Glutamatergic neuron (in vitro differentiated cells): ENCODE results near the gene SRPK1. TPM values are rescaled to one million over a fixed set of nuclear protein-coding genes. Genes with fewer than 3 reads are reported as not detected.
"Not testable (repeated sequence)": the region's sequence is repeated elsewhere in the genome, so short reads cannot be mapped to it uniquely, and the experiment has no call there.

Experiments used
- DNase-seq: peaks from one replicate; pipeline ENCODE4 v3.0.0; 2022
- H3K27ac Mint-ChIP-seq: one replicate; pipeline ENCODE4 v1.8.0; 2020; ENCODE audit warnings: mild to moderate bottlenecking, mixed read lengths, inconsistent platforms; ENCODE audit not compliant: unreplicated experiment
- H3K27me3 Mint-ChIP-seq: one replicate; pipeline ENCODE4 v1.8.0; 2020; ENCODE audit warnings: mild to moderate bottlenecking, moderate library complexity, mixed read lengths, inconsistent platforms; ENCODE audit not compliant: unreplicated experiment
- H3K36me3 Mint-ChIP-seq: one replicate; pipeline ENCODE4 v1.8.0; 2020; ENCODE audit warnings: mild to moderate bottlenecking, mixed read lengths, inconsistent platforms; ENCODE audit not compliant: unreplicated experiment
- H3K4me1 Mint-ChIP-seq: one replicate; pipeline ENCODE4 v1.8.0; 2020; ENCODE audit warnings: mild to moderate bottlenecking, low read depth, mixed read lengths, inconsistent platforms; ENCODE audit not compliant: unreplicated experiment
- H3K4me3 Mint-ChIP-seq: one replicate; pipeline ENCODE4 v1.8.0; 2020; ENCODE audit warnings: mild to moderate bottlenecking, mixed read lengths, inconsistent platforms; ENCODE audit not compliant: unreplicated experiment
- H3K9me3 Mint-ChIP-seq: one replicate; pipeline ENCODE4 v1.8.0; 2020; ENCODE audit warnings: mild to moderate bottlenecking, moderate library complexity, mixed read lengths, inconsistent platforms; ENCODE audit not compliant: unreplicated experiment
- total RNA-seq: library from RNA; stranded (reverse); fragmentation: NEBNext Ultra II Directional; extraction: Animal tissue kit (Norgen Biotek cat#: 25700); gene quantifications from one replicate; pipeline ENCODE4 v1.2.1, GENCODE V29; 2021; ENCODE audit not compliant: unreplicated experiment
- TF ChIP-seq, protein P1 (sequence below): fragments of 200-600 bp; sonication (generic); IDR thresholded peaks from one replicate; pipeline ENCODE4 v1.5.0; 2021; ENCODE audit not compliant: partially characterized antibody, unreplicated experiment

SRPK1 gene
- total RNA-seq, 1 donor from 2014 or later, result 89.8 TPM

DNA sequence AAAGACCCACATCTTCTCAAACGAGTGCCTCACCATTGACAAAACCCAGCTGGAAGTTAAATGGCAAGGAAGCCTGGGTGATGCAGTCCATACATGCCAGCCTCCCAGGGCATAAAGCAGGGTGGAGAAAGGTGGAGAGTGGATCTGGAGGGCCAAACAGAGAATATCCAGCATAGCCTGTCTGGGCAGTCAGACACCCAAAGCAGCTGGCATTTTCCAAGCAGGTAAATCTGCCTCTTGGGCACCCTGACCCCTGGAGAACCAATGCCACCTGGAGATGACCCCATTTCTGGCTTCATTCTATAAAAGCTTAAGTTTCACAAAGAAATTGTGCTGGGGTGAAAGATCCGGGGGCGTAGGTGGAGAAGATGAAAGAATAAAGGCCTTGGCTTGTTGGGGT lies 5.1 kb upstream of the SRPK1 start:
- H3K36me3 Mint-ChIP-seq, result no peaks in the 10 kb centered on the region
- TF ChIP-seq, protein P1, sequence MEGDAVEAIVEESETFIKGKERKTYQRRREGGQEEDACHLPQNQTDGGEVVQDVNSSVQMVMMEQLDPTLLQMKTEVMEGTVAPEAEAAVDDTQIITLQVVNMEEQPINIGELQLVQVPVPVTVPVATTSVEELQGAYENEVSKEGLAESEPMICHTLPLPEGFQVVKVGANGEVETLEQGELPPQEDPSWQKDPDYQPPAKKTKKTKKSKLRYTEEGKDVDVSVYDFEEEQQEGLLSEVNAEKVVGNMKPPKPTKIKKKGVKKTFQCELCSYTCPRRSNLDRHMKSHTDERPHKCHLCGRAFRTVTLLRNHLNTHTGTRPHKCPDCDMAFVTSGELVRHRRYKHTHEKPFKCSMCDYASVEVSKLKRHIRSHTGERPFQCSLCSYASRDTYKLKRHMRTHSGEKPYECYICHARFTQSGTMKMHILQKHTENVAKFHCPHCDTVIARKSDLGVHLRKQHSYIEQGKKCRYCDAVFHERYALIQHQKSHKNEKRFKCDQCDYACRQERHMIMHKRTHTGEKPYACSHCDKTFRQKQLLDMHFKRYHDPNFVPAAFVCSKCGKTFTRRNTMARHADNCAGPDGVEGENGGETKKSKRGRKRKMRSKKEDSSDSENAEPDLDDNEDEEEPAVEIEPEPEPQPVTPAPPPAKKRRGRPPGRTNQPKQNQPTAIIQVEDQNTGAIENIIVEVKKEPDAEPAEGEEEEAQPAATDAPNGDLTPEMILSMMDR, result no peak
- no peak for DNase-seq
- H3K27ac Mint-ChIP-seq, result no peak overlapping the region
- peaks cover 12% of the 10 kb centered on the region for H3K4me1 Mint-ChIP-seq
- peaks cover 4% of the 10 kb centered on the region for H3K9me3 Mint-ChIP-seq
- no peak overlapping the region for H3K4me3 Mint-ChIP-seq
- H3K27me3 Mint-ChIP-seq, result no peaks in the 10 kb centered on the region

DNA sequence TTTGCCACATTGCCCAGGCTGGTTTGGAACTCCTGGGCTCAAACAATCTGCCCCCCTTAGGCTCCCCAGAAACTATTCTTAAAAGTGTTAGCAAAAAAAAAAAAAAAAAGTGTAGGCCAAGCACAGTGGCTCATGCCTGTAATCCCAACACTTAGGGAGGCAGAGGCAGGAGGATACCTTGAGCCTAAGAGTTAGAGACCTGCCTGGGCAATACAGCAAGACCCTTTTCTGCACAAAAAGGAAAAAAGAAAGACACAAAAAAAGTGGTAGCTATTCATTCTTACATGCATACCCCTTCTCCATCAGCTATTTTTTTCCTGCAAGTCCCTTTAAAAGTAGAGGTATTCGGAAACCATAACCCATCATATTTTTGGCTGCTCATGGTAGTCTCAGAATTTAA lies 3.2 kb upstream of the SRPK1 start:
- peaks cover 5% of the 10 kb centered on the region for H3K9me3 Mint-ChIP-seq
- no peaks in the 10 kb centered on the region for H3K36me3 Mint-ChIP-seq
- H3K27me3 Mint-ChIP-seq, result peaks cover 5% of the 10 kb centered on the region
- TF ChIP-seq, protein P1, result no peak
- H3K4me1 Mint-ChIP-seq, result peaks cover 10% of the 10 kb centered on the region
- no peak for DNase-seq
- no peak overlapping the region for H3K27ac Mint-ChIP-seq
- H3K4me3 Mint-ChIP-seq, result no peak overlapping the region

DNA sequence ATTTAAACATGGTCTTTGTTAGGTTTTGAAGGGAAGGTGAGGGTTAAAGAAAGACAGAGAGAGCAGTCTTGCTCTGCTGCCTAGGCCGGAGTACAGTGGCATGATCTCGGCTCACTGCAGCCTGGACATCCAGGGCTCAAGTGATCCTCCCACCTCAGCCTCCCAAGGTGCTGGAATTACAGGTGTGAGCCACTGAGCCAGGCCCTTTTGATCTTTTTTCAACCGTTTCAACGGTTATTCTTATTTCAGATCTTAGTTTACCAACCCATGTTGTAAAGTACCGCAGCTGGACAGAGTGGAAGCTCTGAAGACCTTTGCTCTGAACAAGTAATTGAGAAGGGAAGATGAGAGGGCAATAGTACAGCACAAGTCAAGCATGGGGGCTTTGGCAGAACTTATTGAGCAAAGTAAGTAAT lies 1.2 kb upstream of the SRPK1 start:
- peaks cover 5% of the 10 kb centered on the region for H3K27me3 Mint-ChIP-seq
- H3K27ac Mint-ChIP-seq, result no peak overlapping the region
- peaks cover 22% of the 10 kb centered on the region for H3K4me1 Mint-ChIP-seq
- no peak for DNase-seq
- H3K36me3 Mint-ChIP-seq, result no peaks in the 10 kb centered on the region
- TF ChIP-seq, protein P1, result no peak
- H3K9me3 Mint-ChIP-seq, result peaks cover 5% of the 10 kb centered on the region
- peak overlapping the region; percentile 92 for H3K4me3 Mint-ChIP-seq

DNA sequence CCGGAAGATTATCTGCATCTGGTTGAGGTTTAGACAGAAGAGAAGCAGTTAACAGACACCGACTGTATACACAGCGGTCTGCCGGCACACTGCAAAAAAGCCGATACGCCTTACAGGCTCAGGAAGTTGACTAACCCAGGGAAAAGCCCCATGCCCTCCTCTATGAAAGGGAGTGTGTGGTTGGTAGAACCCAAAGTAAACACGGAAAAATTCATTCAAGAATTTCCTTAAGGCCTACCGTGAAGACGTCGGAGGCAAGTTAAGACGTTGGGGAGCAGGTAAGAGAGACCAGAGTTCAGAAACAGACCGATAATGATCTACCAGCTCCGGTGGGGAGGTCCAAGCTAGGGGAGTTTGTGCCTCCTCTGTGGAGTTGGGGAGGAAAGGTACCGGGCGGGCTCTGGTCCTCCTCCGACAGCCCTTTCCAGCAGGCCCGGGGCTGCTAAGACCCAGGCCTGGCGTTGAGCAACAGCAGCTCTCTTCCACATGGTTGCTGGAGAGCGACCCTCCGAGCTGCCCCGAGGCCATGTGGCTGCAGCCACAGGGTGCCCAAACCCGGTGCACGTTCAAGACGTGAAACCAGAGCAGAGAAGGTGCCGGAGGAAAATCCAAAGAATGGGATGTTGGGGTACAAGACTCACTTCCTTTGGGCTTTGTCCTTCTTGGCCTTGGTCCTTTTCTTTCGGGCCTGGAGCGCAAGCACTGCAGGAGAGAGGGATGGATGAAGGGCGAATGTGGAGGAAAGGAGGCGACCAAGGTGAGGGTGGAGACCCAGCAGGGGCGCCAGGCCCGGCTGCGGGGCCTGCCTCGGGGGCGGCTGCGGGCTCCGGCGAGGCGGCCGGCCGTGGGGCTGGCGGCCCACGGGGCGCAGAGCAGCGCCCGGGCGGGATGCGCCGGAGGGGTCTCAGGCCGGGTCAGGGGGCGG lies 809 bp downstream of the SRPK1 start:
- peaks cover 5% of the 10 kb centered on the region for H3K27me3 Mint-ChIP-seq
- peak overlapping the region; percentile 94 for H3K27ac Mint-ChIP-seq
- H3K4me3 Mint-ChIP-seq, result peak overlapping the region; percentile 100
- TF ChIP-seq, protein P1, result no peak
- peaks cover 20% of the 10 kb centered on the region for H3K4me1 Mint-ChIP-seq
- DNase-seq, result peak; percentile 53
- no peaks in the 10 kb centered on the region for H3K36me3 Mint-ChIP-seq
- H3K9me3 Mint-ChIP-seq, result peaks cover 4% of the 10 kb centered on the region

DNA sequence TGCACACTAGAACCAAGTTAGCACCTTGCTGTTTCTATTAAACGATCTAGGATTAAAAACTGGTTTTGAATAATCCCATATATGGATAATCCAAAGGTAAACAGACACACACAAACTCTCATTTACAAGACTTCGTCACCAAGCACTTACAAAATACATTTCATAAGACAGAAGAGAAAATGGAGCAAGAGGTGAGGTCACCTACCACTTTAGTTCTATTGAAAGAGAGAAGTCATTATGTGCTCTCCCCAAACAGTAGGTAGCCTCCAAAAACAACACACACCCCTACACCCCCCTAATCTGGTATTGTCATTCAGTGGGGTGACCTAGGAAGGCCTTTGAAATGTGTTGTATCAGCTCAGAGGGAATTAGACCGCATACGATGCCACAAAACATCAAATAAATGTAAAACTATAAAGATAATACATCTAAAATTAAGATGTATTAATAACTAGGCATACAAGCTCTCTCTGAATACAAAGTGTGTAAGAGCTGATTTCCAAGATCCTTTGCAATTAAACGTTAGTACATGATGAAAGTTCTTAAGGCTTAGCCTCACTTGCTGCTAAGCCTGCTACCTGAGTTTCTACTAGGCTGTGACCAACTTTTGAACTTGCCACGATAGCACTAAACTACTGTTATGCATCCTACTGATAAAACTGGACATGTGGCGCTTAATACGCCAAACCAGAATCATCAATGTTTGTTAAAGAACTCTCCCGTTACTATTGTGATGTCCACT lies 1.6 kb downstream of the SRPK1 start:
- peaks cover 4% of the 10 kb centered on the region for H3K9me3 Mint-ChIP-seq
- peak overlapping the region; percentile 100 for H3K4me3 Mint-ChIP-seq
- TF ChIP-seq, protein P1, result no peak
- no peaks in the 10 kb centered on the region for H3K36me3 Mint-ChIP-seq
- H3K27me3 Mint-ChIP-seq, result peaks cover 5% of the 10 kb centered on the region
- H3K27ac Mint-ChIP-seq, result peak overlapping the region; percentile 94
- peaks cover 18% of the 10 kb centered on the region for H3K4me1 Mint-ChIP-seq
- no peak for DNase-seq

DNA sequence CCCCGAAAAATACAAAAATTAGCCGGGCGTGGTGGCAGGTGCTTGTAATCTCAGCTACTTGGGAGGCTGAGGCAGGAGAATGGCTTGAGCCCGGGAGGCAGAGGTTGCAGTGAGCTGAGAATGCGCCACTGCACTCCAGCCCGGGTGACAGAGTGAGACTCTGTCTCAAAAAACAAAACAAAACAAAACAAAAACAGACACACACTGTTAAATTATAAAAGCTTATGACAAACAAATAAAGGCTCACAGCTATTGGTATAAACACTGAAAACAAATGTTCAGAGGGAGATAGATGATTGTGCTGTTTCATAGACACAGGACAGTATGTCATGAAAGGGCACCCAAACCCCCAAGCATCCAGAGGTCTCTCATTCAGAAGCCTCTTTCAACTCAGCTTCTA lies 4.0 kb downstream of the SRPK1 start:
- not testable (repeated sequence) for H3K9me3 Mint-ChIP-seq, H3K27me3 Mint-ChIP-seq, H3K36me3 Mint-ChIP-seq, H3K27ac Mint-ChIP-seq, DNase-seq
- Mint-ChIP-seq H3K4me1 (peaks cover 18% of the 10 kb centered on the region), H3K4me3 (peak overlapping the region; percentile 21)
